ENCODE data around the gene CCDC83. TPM values are rescaled to one million over a fixed set of nuclear protein-coding genes. Genes with fewer than 3 reads are reported as not detected.

The CCDC83 gene
- total RNA-seq, 1 donor from 2014 or later: not detected

GRCh38 chr11:85893395-85893794 lies 38.2 kb downstream of the CCDC83 start:
- no peak overlapping the region for H3K4me3 Mint-ChIP-seq (ENCODE audit: unreplicated experiment)
- H3K36me3 Mint-ChIP-seq (ENCODE audit: unreplicated experiment): no peaks in the 10 kb centered on the region
- no peak for DNase-seq
- no peaks in the 10 kb centered on the region for H3K27me3 Mint-ChIP-seq (ENCODE audit: unreplicated experiment)
- no peaks in the 10 kb centered on the region for H3K9me3 Mint-ChIP-seq (ENCODE audit: unreplicated experiment)
- no peak overlapping the region for H3K27ac Mint-ChIP-seq (ENCODE audit: unreplicated experiment)
- H3K4me1 Mint-ChIP-seq (ENCODE audit: low read depth, unreplicated experiment): peaks cover 1% of the 10 kb centered on the region
- TF ChIP-seq CTCF (IDR thresholded peaks at IDR 0.05; ENCODE audit: partially characterized antibody, unreplicated experiment): no peak

GRCh38 chr11:85896876-85897275 lies 41.7 kb downstream of the CCDC83 start:
- H3K27ac Mint-ChIP-seq (ENCODE audit: unreplicated experiment): no peak overlapping the region

GRCh38 chr11:85898456-85898855 lies 43.3 kb downstream of the CCDC83 start:
- Mint-ChIP-seq H3K27me3 (ENCODE audit: unreplicated experiment) (no peaks in the 10 kb centered on the region), H3K4me1 (ENCODE audit: low read depth, unreplicated experiment) (peaks cover 1% of the 10 kb centered on the region), H3K9me3 (ENCODE audit: unreplicated experiment) (no peaks in the 10 kb centered on the region)

More at GRCh38 chr11:85896876-85897275, 41.7 kb downstream of the CCDC83 start:
- Mint-ChIP-seq H3K4me1 (ENCODE audit: low read depth, unreplicated experiment) (peaks cover 1% of the 10 kb centered on the region), H3K27me3 (ENCODE audit: unreplicated experiment) (no peaks in the 10 kb centered on the region), H3K9me3 (ENCODE audit: unreplicated experiment) (no peaks in the 10 kb centered on the region), H3K4me3 (ENCODE audit: unreplicated experiment) (no peak overlapping the region), H3K36me3 (ENCODE audit: unreplicated experiment) (no peaks in the 10 kb centered on the region)
- no peak for TF ChIP-seq CTCF (IDR thresholded peaks at IDR 0.05; ENCODE audit: partially characterized antibody, unreplicated experiment)
- no peak for DNase-seq

GRCh38 chr11:85902353-85902752 lies 47.2 kb downstream of the CCDC83 start:
- Mint-ChIP-seq H3K9me3 (ENCODE audit: unreplicated experiment) (no peaks in the 10 kb centered on the region), H3K27me3 (ENCODE audit: unreplicated experiment) (no peaks in the 10 kb centered on the region), H3K27ac (ENCODE audit: unreplicated experiment) (no peak overlapping the region), H3K4me1 (ENCODE audit: low read depth, unreplicated experiment) (no peaks in the 10 kb centered on the region), H3K4me3 (ENCODE audit: unreplicated experiment) (no peak overlapping the region), H3K36me3 (ENCODE audit: unreplicated experiment) (no peaks in the 10 kb centered on the region)
- no peak for TF ChIP-seq CTCF (IDR thresholded peaks at IDR 0.05; ENCODE audit: partially characterized antibody, unreplicated experiment)
- no peak for DNase-seq

More at GRCh38 chr11:85898456-85898855, 43.3 kb downstream of the CCDC83 start:
- no peak overlapping the region for H3K4me3 Mint-ChIP-seq (ENCODE audit: unreplicated experiment)
- no peak for TF ChIP-seq CTCF (IDR thresholded peaks at IDR 0.05; ENCODE audit: partially characterized antibody, unreplicated experiment)
- no peak for DNase-seq
- no peaks in the 10 kb centered on the region for H3K36me3 Mint-ChIP-seq (ENCODE audit: unreplicated experiment)
- H3K27ac Mint-ChIP-seq (ENCODE audit: unreplicated experiment): no peak overlapping the region

- no peaks in the 10 kb centered on the region for H3K36me3 Mint-ChIP-seq (ENCODE audit: unreplicated experiment)
- no peak overlapping the region for H3K4me3 Mint-ChIP-seq (ENCODE audit: unreplicated experiment)
These were observed 48.2 kb downstream of the CCDC83 start for GRCh38 chr11:85903406-85903805.

More at GRCh38 chr11:85903406-85903805, 48.2 kb downstream of the CCDC83 start:
- Mint-ChIP-seq H3K4me1 (ENCODE audit: low read depth, unreplicated experiment) (no peaks in the 10 kb centered on the region), H3K27me3 (ENCODE audit: unreplicated experiment) (no peaks in the 10 kb centered on the region), H3K27ac (ENCODE audit: unreplicated experiment) (no peak overlapping the region), H3K9me3 (ENCODE audit: unreplicated experiment) (peaks cover 2% of the 10 kb centered on the region)
- no peak for DNase-seq
- TF ChIP-seq CTCF (IDR thresholded peaks at IDR 0.05; ENCODE audit: partially characterized antibody, unreplicated experiment): no peak
